GM19023 (cell line): ENCODE results near the gene CCL28.

Experiments used
- ATAC-seq: cut with Tn5 transposase; IDR thresholded peaks from one replicate; pipeline ENCODE4 v1.9.1; 2021; ENCODE audit warnings: mild to moderate bottlenecking, moderate library complexity; ENCODE audit not compliant: unreplicated experiment

Gene CCL28

DNA sequence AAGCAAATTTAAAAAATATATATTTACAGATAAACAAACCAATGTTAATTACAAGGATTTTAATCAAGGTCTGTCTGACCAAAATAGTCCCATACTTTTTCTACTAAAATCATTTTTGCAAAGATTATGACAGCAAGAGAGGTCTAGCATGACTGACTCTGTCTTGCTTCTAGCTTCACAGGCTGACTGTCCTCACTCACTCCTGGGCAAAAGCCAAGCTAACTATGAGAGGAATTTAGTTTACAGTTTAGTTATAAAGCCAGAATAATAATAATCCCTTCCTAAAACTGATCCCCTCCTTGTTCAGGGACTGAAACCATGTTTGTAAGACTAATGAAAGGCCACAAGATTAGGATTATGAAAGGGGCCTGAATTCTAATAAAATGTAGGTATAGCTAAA, 53.5 kb downstream of the CCL28 start:
- no peak for ATAC-seq

DNA sequence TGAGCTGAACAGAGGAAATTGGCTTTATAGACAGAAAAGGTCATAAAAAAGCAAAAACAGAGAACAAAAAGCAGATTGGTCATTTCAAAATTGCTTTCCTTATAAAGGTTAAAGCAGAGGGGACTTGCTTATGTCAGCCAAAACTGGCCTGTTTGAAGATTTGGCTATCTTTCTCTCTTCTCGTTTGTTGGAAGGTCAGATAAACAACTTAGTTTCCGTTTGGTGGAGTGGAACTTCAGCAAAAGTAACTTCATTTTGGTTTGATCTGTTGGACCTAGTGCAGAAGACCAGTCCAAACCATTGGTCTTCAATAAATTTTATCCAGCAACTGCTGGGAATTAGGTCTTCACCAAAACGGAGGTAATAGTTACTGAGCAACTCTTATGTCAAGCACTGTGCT, 53.9 kb downstream of the CCL28 start:
- no peak for ATAC-seq

DNA sequence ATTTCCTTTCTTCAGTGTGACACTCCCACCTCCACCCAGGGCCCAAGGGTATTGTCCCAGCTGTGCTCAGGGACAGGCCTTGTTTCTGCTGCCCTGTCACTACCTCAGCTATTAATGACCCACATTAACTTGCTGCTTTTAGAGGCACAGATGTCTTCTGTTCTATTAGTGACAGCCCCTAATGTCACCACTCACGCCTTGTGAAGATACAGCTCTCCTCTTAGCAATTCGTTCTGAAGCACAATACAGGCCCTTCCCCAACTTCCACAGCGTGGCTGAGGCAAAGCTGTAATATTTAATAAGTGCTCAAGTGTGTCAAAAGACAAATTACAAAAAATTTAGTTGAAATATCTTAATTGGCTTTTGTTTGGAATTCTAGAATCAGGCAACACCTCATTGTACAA, 54.3 kb downstream of the CCL28 start:
- no peak for ATAC-seq

DNA sequence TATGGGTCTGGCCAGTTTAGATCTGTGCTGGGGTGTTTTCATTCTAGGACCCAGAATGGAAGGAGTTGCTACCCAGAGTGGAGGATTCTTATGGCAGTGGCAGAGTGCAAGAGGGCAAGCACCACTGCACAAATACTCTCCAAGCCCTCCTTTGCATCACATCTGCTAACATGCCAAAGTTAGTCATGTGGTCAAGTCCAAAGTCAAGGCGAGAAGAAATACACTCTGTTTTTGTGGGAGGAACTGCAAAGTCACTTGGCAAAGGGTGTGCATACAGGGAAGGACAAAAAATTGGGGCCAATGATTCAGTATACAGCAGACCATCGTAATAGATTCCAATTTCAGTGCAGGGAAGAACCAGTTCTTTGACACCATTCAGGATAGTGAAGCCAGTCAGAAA, 55.1 kb downstream of the CCL28 start:
- ATAC-seq: no peak

DNA sequence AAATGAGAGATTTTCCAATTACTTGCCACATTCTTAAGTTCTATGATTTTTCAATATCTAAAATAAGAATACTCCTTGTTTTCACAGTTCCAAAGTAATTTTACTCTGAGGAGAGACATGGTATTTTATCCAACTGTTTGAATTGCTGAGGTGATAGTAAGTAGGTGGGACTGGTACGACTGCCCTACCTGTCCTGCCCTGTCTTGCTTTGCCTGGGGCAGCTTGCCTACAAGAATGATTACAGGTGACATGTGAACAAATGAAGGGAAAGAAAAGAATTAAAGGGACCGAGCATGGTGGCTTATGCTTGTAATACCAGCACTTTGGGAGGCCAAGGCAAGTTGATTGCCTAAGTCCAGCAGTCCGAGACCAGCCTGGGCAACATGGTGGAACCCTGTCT, 57.4 kb downstream of the CCL28 start:
- ATAC-seq: no peak

DNA sequence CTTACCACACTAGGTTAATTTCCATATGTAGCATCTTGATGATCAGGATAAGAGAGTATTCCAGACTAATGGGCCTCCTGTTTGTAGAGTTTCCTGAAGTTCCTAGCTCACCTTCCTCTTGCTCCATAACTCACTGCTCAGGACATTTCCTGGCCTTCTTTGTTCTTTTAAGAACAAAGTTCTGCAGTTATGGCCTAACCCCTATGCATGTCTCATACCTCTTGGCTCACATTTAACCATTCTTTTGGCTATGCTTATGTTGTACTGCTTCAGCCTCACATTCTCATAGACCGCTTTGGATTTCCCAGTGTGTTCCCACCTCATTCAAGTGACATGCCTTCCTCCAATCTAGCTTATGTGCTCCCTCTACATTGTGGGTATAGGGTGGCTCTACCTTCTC, 58.5 kb downstream of the CCL28 start:
- no peak for ATAC-seq

DNA sequence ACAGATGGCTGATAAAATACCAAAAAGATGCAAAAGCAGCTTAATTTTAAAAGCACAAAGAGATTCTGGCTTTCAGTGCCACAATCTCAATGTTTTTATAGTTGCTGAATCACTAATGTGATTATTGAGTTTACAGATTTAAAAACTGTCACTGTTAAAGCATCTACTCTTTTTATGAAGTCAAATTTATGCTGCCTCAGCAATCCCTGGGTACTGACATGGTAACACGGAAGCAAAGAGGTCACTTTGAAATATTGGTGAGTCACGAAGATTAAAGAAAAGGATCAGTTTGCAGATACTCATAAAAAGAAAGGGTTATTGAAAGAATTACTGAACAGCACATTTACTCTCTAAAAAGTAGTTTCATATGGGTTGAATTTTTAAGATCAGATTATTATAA, 59.3 kb downstream of the CCL28 start:
- ATAC-seq: no peak

DNA sequence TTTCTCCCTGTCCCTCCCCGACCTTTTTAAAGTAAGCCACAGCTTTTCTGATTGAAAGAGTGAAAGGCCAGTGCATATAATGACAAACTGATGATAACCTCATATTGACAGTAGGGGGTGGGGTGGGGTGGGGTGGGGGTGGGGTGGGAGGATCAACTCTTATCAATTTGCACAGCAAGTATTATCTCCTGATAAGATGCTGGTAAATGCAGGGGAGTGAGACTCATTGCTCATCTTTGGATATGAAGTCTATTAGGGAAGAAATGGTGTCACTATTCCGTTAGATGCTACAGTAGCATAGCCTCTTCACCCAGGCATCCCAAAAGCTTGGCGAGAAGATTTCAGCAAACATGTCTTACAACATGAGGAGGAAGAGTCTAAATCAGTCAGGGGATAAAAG, 60.1 kb downstream of the CCL28 start:
- ATAC-seq: no peak

DNA sequence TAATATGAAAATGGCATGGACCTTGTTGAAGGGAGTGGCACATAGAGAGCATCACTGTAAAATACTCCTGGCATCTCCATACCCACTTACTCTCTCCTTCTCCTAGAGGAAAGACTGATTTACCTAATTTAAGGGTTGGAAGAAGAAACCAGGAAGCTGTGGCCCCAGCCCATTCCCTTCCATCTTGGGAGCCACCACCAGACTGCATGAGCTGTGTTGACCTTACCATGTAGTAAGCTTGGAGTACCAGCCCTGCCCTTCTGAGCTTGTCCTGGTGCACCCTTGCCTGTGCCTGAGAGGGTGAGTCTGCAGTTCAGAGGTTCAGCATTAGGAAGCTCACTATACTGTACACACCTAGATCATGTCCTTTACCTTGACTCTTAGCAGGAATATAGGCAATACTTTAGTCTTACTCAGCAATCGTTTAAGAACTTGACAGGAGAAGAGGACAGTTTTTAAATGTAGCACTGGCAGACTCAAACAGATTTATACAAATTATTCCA, 63.3 kb downstream of the CCL28 start:
- ATAC-seq: no peak

DNA sequence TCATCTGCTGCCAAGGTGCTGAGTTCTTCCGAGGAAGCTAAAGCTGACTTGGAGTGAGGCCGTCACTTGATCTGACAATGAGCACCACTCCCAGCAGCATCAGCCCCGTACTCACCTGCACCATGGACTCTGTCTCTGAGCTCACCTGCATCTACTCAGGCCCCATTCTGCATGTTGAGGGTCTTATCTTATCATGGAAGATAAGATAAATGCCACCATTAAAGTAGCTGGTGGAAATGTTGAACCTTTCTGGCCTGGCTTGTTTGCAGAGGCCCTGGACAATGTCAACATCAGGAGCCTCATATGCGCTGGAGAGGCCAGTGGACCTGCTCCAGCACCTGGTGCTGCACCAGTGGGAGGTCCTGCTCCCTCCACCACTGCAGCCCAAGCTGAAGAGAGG, 64.0 kb downstream of the CCL28 start:
- no peak for ATAC-seq

DNA sequence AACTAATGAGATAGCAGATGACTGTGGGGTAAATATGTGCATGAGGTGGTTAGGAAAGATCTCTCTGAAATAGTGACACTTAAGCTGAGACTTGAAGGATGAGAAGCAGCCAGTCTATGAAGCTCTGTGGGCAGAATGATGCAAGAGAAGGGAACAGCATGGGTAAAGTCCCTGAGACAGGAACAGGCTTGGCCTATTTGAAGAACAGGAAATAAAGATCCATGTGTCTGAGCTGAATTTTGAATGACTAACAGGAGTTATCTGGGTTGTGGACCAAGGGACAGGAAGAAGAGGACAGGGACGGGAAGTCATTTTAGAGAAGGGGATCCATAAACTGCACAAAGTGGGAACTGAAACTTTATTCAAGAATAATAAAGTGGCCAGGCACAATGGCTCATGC, 73.3 kb downstream of the CCL28 start:
- ATAC-seq: no peak

DNA sequence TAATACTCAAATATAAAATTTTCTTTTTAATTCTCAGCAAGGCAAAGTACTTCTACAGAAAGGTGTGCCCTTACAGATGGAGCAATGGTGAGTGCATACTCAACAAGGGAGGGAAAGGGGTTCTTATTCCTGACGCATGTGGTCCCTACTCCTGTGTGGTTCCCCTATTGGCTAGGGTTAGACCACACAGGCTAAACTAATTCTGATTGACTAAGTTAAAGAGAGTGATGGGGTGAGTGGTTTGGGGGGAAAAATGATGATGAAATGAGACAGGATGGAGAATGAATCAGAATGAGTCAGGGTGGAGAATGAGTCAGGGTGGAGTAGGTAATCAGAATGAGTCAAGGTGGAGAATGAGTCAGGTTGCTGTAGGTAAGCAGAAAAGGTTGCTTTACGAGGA, 76.0 kb downstream of the CCL28 start:
- ATAC-seq: no peak

DNA sequence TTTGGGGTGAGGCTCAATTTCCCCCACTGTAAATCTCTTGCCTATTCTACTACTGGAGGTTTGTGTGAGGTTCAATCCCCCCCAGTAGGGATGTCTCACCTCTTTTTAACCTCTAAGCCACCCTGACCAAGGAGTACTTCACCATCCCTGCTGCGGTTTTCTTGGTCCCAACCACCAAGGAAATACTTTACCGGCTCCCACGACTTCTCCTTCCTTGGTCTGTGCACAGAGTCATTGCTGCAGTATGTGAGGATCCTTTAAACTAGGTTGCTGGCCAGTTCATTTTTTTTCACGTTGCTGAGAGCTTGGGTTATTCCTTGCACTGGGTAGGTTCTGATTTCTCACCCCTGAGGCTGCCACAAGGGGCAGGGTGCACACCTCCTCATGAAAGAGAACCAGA, 76.5 kb downstream of the CCL28 start:
- no peak for ATAC-seq

DNA sequence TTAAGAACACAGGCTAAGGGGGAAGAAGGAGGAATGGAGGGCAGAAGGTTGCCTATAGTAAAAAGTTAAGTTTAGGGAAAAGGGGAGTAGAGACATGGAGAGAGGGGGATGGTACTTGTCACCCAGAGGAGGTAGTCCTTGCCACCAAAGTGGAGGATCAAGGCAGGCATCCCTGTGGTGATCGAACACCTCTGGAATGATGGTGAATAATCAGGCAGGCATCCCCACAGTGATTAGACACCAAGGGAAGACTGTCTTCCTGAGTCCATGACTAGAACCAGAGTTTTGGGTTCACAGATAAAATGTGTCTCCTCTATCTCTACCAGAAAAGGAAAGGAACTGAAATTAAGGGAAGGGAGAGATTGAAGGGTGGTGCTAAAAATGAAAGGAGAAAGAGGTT, 79.8 kb downstream of the CCL28 start:
- ATAC-seq: no peak
